Endodermal cell (in vitro differentiated cells): ENCODE data around the gene MOCS2. TPM values are rescaled to one million over a fixed set of nuclear protein-coding genes. Genes with fewer than 3 reads are reported as not detected.

ENCODE experiments used
- DNase-seq: peaks from one replicate; pipeline ENCODE4 v3.0.0-alpha.2; 2017
- H3K27ac ChIP-seq: 2 replicates; pipeline ENCODE4 v1.5.1; 2013; ENCODE audit warnings: mild to moderate bottlenecking, low read depth, low read length, moderate library complexity
- H3K27me3 ChIP-seq: 2 replicates; pipeline ENCODE4 v1.6.1; 2013; ENCODE audit warnings: mild to moderate bottlenecking, low read length, moderate library complexity; ENCODE audit not compliant: insufficient read depth, control insufficient read depth, poor library complexity, severe bottlenecking
- H3K36me3 ChIP-seq: 2 replicates; pipeline ENCODE4 v1.7.0; 2013; ENCODE audit warnings: mild to moderate bottlenecking, low read length, moderate library complexity; ENCODE audit not compliant: control insufficient read depth, insufficient read depth
- H3K4me1 ChIP-seq: one replicate; pipeline ENCODE4 v1.7.0; 2013; ENCODE audit warnings: low read length; ENCODE audit not compliant: control insufficient read depth, insufficient read depth
- H3K4me3 ChIP-seq: 2 replicates; pipeline ENCODE4 v1.5.1; 2013; ENCODE audit warnings: mild to moderate bottlenecking, low read length, moderate library complexity
- H3K9ac ChIP-seq: 2 replicates; pipeline ENCODE4 v1.6.1; 2013; ENCODE audit warnings: mild to moderate bottlenecking, low read length, moderate library complexity; ENCODE audit not compliant: poor library complexity, severe bottlenecking; ENCODE audit errors: extremely low read depth
- H3K9me3 ChIP-seq: 2 replicates; pipeline ENCODE4 v1.6.1; 2013; ENCODE audit warnings: mild to moderate bottlenecking, low read length, moderate library complexity; ENCODE audit not compliant: control insufficient read depth
- H3K27ac Mint-ChIP-seq: 2 replicates; pipeline ENCODE4 v1.8.0; 2020; ENCODE audit warnings: mixed read lengths
- H3K27me3 Mint-ChIP-seq: 2 replicates; pipeline ENCODE4 v1.8.0; 2021; ENCODE audit warnings: mild to moderate bottlenecking, mixed read lengths; ENCODE audit not compliant: insufficient read depth
- H3K36me3 Mint-ChIP-seq: 2 replicates; pipeline ENCODE4 v1.8.0; 2020; ENCODE audit warnings: low read depth, mixed read lengths
- H3K4me1 Mint-ChIP-seq: 2 replicates; pipeline ENCODE4 v1.8.0; 2020; ENCODE audit warnings: mixed read lengths
- H3K4me3 Mint-ChIP-seq: 2 replicates; pipeline ENCODE4 v1.8.0; 2020; ENCODE audit warnings: mild to moderate bottlenecking, moderate library complexity, mixed read lengths
- H3K9me3 Mint-ChIP-seq: 2 replicates; pipeline ENCODE4 v1.8.0; 2020; ENCODE audit warnings: mild to moderate bottlenecking, mixed read lengths
- WGBS, 2 experiments: methylation state at CpG; one replicate each; pipeline versions ENCODE4 v1.1.5 to v1.1.7; 2013; ENCODE audit warnings: missing lambda C conversion rate in 2 of 2, mixed read lengths in 1 of 2; ENCODE audit not compliant: insufficient coverage in 1 of 2, insufficient read length in 1 of 2; 5-methylcytosine and 5-hydroxymethylcytosine counted together
- total RNA-seq, 2 donors: library from RNA; stranded (reverse); fragmentation: NEBNext Ultra II Directional in 1 of 2; extraction: Animal tissue kit (Norgen Biotek cat#: 25700) in 1 of 2; gene quantifications; 2 replicates in 1 of 2; 3 replicates in 1 of 2; pipeline ENCODE4 v1.2.1, GENCODE V29; 2021
- TF ChIP-seq, protein P1 (sequence below): fragments of 200-600 bp; sonication (generic); conservative IDR thresholded peaks from 2 replicates; pipeline ENCODE4 v1.5.0; 2021; ENCODE audit warnings: antibody characterized with exemption, mild to moderate bottlenecking

MOCS2 gene
- total RNA-seq, 2 donors from 2014 or later: 18.8 to 28.5 TPM

DNA sequence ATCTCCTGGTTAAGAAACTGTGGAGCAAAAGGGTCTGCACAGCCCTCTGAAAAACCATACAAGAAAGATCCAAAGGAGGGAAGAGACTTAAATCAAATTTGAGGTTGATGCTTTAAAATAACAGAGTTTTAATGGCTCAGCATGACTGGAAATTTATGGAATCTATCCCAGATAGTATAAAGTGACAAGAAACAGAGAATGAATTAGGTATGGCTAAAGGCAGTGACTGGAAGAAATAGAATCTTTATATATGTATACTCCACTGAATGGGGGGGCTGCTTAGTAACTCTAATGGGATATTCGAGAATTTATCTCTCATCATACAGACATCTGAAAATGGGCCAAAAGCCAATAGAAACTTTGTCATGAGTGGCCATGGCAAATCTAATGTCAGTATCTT, 17.6 kb upstream of the MOCS2 start:
- Histone ChIP-seq H3K36me3 (no peaks in the 10 kb centered on the region), H3K9me3 (no peaks in the 10 kb centered on the region), H3K4me3 (no peak overlapping the region), H3K27ac (no peak overlapping the region), H3K27me3 (no peaks in the 10 kb centered on the region), H3K9ac (no peak overlapping the region), H3K4me1 (no peaks in the 10 kb centered on the region)
- no peaks in the 10 kb centered on the region for H3K36me3 Mint-ChIP-seq
- WGBS, 2 experiments: 89 to 100% methylated on average over 1 of the region's 1 CpG
- DNase-seq: no peak
- no peak overlapping the region for H3K27ac Mint-ChIP-seq
- H3K4me1 Mint-ChIP-seq: no peaks in the 10 kb centered on the region
- TF ChIP-seq, protein P1, sequence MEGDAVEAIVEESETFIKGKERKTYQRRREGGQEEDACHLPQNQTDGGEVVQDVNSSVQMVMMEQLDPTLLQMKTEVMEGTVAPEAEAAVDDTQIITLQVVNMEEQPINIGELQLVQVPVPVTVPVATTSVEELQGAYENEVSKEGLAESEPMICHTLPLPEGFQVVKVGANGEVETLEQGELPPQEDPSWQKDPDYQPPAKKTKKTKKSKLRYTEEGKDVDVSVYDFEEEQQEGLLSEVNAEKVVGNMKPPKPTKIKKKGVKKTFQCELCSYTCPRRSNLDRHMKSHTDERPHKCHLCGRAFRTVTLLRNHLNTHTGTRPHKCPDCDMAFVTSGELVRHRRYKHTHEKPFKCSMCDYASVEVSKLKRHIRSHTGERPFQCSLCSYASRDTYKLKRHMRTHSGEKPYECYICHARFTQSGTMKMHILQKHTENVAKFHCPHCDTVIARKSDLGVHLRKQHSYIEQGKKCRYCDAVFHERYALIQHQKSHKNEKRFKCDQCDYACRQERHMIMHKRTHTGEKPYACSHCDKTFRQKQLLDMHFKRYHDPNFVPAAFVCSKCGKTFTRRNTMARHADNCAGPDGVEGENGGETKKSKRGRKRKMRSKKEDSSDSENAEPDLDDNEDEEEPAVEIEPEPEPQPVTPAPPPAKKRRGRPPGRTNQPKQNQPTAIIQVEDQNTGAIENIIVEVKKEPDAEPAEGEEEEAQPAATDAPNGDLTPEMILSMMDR: no peak
- H3K27me3 Mint-ChIP-seq: no peaks in the 10 kb centered on the region
- no peaks in the 10 kb centered on the region for H3K9me3 Mint-ChIP-seq
- no peak overlapping the region for H3K4me3 Mint-ChIP-seq

DNA sequence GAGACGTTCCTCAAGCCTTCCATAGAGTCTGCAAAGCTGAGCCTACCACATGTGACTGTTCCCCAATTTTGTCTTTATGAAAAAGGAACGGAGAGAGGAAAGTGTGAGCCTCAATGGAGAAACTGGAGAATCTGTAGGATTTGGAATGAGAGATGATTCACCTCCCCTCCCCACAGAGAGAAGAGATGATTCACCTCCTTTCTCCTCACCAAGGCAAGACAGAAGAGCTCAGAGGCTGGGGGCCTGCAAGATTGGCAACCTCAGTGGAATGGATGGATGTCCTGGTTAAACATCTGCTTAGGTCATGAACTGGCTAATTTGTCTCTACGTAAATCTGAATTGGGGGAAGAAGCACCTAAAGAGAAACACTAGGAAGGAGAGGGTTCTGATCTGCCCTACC, 17.0 kb upstream of the MOCS2 start:
- 90 to 98% methylated on average over 2 of the region's 3 CpGs for WGBS, 2 experiments
- H3K9ac ChIP-seq: no peak overlapping the region
- H3K36me3 ChIP-seq: no peaks in the 10 kb centered on the region
- TF ChIP-seq, protein P1: no peak
- no peaks in the 10 kb centered on the region for H3K9me3 ChIP-seq
- Mint-ChIP-seq H3K27me3 (no peaks in the 10 kb centered on the region), H3K4me1 (no peaks in the 10 kb centered on the region), H3K9me3 (no peaks in the 10 kb centered on the region), H3K27ac (no peak overlapping the region), H3K36me3 (no peaks in the 10 kb centered on the region), H3K4me3 (no peak overlapping the region)
- no peak overlapping the region for H3K27ac ChIP-seq
- H3K4me1 ChIP-seq: no peaks in the 10 kb centered on the region
- H3K4me3 ChIP-seq: no peak overlapping the region
- H3K27me3 ChIP-seq: no peaks in the 10 kb centered on the region
- no peak for DNase-seq

DNA sequence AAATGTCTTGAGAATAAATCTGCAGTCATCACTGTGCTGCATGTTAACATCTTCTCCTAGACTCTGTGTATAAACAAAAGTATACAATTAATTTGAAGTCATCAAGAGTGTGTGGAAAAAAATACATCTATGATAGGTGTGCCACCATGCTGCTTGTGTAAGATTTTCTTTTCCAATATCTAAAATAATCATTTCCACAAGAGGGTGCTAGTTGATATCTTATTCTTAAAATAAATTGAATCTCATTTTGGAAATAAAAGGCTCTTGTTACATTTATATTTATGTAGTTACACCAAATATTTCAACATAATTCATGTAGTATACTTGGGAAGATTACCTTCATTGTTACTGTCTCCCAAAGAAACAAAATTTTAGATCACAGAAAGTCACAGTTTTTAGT, 14.1 kb upstream of the MOCS2 start:
- no peak for DNase-seq
- Mint-ChIP-seq H3K27ac (no peak overlapping the region), H3K36me3 (no peaks in the 10 kb centered on the region), H3K9me3 (no peaks in the 10 kb centered on the region), H3K27me3 (no peaks in the 10 kb centered on the region), H3K4me3 (no peak overlapping the region), H3K4me1 (peaks cover 2% of the 10 kb centered on the region)
- no peak overlapping the region for H3K9ac ChIP-seq
- no peak overlapping the region for H3K27ac ChIP-seq
- no peak overlapping the region for H3K4me3 ChIP-seq
- H3K9me3 ChIP-seq: no peaks in the 10 kb centered on the region
- H3K4me1 ChIP-seq: no peaks in the 10 kb centered on the region
- TF ChIP-seq, protein P1: no peak
- H3K36me3 ChIP-seq: no peaks in the 10 kb centered on the region
- no peaks in the 10 kb centered on the region for H3K27me3 ChIP-seq
